Activated CD4-positive, alpha-beta T cell treated with anti-CD3 and anti-CD28 coated beads, Interleukin-2, amount 50 U/mL, for 16 hours (primary cell): Measurements from ENCODE around the gene TBC1D2B.

Source experiments
- DNase-seq: peaks from one replicate; pipeline ENCODE4 v3.0.0-alpha.2; 2020

The TBC1D2B gene

DNA sequence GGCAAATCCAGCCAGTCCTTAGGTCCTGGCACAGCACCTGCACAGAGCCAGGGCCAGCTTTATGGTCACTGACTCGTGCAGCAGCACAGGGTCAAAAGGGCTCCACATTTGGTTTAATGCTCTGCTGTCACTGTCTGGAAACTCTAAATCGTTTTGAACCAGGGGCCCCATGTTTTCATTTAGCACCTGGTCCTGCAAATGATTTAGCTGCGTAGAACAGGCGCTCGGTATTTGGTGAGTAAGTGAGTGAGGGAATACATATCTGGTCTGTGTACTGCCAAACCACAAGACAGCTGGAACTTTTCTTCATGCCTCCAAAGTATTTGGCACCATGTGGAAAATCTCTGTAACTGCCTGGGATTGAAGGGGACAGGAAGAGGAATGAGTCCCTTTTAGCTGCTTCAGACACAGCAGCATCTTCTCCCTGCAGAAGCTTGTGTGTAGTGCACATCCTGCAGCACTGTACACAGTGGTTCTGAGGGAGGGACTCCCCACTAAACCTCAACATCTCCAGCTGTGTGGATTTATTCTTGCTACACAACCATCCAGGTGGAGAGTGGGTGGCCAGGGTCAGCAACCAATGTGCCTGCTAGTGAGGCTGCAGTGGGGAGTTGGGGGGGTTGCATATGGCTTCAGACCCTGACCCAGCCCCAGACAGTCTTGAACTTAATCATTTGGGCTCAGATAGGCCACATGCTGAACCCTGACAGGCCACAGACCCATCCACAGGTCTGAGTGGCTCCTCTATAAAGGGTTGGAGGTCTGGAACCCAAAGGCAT, 15.9 kb upstream of the TBC1D2B start:
- no peak for DNase-seq

DNA sequence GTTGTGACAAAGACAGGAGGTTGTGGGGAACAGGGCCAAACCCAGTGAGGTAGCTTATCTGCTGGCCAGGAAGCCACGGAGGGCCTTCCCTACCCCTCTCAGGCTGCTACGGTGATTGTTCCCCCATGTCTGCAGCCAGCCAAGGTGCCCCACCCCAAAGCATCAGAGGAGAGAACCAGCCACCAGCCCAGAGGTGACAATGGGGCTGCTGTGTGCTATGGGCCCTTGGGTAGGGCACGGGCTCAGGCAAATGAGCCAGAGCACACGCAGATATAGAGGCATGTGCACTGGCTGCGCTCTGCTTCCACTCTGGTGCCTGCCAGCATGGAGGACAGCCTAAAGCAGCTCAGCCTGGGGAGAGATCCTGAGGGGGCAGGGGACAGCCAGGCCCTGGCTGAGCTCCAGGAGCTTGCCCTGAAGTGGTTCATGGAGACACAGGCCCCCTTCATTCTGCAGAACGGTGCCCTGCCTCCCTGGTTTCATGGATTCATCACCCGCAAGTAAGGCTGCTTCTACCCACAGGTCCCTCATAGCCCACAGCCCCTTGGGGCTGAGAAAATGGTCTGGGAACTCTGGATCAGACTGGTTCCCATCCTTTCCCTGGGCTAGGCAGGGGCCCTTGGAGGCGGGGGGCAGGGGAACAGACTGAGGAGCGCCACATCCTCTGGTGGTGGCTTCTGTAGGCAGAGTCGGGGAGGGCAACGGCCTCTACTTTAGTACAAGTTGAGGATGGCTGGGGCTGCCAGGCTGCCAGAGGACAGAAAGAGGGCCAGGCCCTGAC, 14.9 kb upstream of the TBC1D2B start, which contains the start of gene SH2D7:
Gene SH2D7, plus strand, starts transcription at position 301 of the 781 bp plus-strand sequence. Its CDS starts 24 bp downstream, at position 325.
- no peak for DNase-seq

DNA sequence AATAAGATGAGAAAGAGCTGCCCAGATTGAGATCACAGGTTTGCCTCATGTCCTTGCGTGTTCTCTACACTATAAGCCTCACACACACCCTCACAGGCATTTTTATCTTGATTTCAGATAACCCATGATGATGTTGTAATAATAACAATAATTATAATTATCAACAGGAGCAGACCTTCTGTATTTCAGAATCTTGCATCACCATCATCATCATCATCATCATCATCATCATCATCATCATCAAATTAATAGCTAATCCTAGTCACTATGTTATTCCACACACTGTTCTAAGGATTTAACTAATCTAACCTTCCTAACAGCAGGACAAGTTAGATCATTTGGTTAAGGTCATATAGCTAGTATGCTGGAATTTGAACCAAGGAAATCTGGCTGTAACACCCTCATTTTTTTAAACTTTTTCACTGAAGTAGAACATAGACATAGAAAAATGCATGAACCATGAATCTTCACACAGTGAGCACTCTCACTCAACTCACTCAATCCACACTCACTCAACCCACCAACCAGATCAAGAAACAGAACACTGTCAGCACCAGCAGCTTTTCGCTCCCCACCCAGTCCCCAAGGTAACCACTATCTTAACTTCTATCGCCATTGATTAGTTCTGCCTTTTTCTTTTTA, 13.0 kb upstream of the TBC1D2B start:
- no peak for DNase-seq

DNA sequence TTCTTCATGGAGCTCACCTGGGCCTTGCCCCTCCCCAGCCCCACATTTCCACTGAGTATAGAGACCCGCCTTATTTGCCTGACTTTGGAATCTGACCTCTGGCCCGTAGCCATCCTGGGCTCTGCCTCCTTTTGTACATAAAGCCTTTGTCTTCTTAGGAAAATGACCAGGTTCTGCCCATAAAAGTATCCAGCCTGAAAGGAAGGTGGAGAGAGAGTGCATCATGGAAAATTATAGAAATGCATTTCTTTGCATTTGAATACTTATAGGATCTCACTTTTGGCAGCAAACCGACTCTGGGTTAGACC, 11.2 kb upstream of the TBC1D2B start:
- no peak for DNase-seq

DNA sequence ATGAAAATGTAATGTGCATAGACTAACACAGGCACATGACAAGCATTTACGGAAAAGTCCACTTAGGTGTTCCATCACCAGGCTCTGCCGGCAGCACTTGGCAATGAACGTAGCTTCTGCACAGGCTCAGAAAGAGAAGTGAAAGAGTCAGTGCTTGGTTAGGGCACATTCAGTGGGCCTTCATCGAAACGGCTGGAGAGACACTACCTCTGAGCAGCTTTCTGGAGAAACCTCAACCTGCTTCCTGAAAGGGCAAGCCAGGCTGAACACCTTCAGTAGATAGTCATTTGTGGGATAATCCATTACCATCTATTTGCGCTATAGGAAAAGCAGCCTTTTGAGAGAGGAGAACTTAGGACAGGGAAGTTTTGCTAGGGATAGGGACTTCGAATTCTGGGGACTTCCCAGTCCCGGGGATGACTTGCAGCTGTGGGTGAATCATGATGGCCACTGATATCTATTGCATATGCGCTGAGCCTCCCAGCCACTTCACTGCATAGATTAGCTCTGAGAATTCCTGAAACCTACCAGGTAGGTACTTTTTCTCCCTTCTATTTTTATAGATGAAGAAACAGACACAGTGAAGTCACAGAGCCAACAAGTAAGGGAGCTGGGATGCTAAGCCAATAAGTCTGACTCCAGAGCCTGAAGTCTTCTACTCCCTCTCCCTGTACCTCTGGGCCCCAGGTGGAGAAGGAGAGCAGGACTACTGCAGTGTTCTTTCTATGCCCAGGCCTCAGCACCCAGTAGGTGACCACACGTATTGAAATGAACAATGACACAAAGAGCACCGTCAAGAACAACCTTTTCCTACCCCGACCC, 10.7 kb upstream of the TBC1D2B start:
- no peak for DNase-seq

DNA sequence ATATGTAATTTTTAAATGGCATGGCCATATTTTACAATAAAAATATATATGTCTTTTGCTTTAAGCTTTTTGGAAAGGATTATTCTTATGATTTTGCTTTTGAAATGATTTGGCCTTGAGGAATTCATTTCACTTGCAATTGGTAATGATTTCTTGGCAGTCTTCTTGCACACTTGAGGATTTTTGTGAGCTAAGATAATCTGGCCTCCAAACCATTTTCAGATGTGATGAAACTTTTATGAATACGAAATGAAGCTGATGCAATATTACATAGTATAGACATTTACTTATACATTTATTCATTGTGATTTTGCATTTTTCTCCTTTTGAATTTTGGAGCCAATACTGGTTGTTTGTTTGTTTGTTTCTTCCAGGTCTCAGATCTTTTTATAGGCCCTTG, 8.4 kb upstream of the TBC1D2B start:
- DNase-seq: no peak

DNA sequence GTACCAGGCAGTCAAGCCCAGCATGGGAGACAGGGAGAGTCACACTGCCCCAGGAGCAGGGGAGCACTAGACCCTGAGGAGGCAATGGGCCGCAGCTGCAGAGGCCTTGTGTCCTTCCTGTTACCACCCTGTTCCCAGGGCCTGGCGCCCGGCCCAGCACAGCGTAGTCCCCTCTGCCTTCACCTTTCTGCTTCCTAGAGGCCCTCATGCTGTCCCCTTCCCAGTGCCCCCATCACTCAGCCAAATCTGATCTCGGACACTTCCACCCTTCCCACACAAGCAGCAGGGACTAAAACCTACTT, 6.9 kb upstream of the TBC1D2B start:
- no peak for DNase-seq

DNA sequence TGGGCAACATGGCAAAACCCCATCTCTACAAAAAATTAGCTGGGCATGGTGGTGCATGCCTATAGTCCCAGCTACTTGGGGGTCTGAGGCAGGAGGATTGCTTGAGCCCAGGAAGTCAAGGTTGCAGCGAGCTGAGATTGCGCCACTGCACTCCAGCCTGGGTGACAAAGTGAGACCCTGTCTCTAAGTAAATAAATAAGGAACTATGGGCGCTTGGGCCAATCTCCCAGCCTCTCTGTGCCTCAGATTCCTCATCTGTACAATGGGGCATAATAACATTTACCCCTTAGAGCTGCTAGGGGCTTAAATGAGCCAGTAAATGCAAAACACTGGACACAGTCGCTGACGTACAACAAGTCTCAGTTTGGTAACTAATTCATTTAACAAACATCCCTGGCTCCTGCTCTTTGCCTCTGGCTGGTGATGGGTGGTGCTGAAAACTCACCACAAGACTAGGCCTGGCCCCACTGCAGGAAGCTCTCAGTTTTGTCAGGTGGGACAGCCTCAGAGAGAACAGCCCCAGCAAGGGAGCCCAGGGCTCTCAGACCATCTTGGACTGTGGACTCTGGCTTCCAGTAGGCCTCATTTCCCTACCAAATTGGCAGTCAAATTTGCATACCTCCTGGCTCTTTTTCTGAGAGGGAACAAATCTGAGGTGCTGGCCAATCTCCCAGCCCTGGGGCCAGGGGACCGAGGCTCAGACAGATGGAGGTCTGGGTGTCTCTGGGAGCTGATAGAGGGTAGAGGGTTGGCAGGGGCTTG, 6.4 kb upstream of the TBC1D2B start:
- no peak for DNase-seq

DNA sequence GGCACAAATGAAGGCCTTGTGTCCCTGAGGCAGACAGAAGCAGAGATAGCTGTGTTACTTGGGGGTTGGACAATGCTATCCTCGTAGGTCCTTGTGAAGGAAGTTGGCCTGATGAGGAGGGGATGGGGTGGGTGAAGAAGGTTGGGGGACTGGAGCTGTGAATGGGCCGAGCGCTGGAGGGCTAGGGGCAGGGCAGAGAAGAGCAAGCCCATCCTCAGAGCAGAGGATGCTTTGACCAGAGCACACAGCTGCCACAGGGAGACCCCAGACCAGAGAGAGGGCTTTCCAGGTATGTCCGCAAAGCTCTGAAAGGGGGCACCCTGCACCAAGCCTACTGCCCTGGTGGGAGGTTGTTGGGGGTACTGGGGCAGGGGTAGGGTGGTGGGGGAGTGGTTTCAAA, 5.7 kb upstream of the TBC1D2B start:
- DNase-seq: no peak

DNA sequence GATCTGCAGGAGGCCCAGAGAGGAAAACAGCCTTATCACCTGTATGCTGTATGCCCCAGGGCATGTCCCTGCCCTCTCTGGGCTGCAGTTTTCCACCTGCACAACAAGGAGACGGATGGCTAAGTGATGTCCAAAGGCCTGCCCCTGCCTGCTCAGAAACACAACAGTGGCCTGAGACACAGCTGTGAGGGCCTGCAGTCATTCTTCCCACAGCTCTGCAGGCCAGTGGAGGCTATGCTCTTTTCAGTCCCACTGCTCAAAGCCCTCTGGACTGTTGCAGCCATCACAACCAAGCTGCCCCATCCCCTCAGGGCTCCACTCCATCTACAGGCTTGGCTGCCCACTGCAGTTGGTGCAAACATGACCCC, 5.2 kb upstream of the TBC1D2B start:
- no peak for DNase-seq

DNA sequence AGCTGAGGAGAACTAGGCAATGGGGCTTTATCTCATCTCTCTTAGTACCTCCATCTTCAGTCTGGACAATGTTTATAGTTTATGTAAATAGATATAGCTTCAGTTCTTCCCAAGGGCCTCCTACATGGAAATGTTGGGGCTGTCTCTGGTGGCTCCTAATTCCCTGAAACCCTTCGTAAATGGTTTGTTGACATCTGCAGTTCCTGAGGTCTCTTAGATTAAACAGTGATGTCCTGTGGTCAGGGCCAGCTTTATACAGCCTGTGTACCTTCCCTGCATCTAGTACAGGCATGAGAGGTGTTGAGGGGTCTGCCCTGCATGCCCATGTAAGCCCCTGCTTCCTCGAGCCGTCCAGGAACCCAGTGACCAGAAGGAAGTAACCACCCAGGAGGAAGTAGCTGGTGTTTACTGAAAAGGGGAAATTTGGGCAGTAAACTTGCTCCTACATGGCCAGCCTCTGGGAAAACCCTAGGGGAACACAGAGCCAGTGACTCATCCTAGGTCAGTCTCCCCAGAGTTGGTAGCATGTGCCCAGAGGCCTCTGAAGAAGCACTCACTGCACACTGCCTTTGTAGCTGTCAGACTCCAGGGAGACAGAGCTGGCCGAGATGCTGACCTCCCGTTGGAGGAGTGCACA, 4.7 kb upstream of the TBC1D2B start:
- DNase-seq: no peak

DNA sequence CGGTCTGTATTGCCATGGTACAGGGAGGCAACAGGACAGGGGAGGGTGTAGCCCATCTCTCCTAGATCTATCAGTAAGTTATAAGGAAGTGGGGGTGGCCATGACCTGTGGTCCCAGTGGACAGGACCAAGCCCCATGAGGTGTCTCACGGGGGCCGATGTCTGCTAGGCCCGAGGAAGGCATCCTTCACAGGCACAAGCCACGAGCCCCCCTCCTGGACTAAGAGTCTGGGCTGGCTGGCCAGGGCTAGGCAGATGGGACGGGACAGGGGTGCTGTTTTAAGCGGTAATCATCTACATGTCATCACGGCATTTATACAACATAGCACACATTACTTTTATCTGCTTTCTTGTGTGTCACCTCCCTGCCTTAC, 2.6 kb upstream of the TBC1D2B start:
- no peak for DNase-seq

DNA sequence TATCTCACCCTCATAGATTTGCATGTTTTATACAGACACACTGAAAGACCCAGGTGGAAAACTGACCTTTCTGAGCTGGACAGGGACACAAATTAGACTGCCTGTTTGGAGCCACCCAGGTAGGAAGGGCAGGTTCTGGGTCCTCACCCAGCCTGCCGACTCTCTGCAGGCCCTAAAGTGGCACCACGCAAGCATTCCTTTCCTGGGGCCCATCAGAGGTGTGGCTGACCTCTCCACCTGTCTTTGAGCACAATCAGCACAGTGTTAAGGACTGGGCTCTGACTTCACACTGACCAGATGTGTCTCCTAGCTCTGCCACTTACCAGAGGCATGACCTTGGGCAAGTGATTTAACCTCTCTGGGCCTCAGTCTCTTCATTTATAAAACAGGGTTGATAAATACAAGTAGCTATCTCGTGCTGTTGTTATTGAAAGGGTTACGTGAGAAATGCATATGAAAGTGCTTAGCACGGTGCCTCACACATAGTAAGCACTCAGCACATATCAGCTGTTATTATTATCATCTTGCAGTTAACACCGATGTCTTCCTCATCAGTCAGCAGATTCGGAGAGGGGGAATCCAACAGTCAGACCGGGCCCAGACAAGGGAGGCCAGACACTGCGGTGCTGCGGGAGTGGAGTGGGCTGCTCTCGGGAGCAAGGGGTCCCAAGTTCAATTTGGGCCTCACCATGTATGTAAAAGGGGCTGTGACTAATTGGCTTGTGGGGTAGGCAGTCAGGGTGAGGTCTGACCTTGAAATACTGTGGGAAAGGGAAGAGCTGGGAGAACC, 2.0 kb upstream of the TBC1D2B start:
- no peak for DNase-seq

DNA sequence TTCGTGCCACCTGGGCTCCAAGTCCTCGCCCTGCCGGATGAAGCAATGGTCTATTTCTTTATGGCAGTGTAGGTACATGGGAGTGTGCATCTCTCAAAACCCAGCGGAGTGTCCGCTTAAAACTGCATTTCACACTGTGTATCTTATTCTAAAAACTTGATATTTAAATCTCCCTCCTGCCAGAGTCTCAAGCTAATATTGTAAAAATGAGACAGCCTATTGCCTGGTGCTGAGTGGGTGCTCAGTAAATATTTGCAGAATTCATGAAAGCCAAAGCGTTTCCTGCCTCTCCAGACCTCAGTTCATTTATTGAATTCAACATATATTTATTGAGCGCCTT, 330 bp upstream of the TBC1D2B start:
- DNase-seq: no peak

DNA sequence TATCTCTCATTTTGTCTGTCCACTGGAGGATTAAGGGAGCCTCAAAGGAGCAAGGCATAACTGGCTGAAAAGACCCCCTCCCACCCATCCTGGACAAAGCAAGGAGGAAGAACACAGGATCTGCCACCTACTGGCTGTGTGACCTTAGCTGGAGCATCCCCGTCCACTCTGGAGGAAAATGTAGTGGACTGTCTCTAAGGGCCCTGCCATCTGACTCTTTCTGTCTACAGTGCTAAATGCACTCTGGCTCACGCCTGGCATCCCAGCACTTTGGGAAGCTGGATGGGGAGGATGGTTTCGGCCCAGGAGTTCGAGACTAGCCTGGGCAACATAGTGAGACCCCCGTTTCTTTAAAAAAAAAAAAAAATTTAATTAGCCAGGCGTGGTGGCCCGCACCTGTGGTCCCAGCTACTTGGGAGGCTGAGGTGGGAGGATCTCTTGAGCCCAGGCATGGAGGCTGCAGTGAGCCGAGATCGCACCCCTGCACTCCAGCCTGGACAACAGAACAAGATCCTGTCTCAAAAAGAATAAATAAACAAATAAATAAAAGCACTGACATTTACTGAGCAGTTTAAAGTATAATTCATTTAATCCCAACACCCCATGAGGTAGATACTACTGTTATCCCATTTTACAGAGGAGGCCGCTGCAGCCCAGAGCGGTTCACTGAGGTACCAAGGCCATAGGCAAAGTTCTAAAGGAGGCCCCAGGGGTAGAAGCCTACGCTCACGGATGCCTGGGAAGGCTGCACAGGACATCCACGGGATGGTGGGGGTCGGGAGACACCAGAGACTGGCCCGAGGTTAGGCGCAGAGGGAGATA, 1.1 kb downstream of the TBC1D2B start:
- no peak for DNase-seq

DNA sequence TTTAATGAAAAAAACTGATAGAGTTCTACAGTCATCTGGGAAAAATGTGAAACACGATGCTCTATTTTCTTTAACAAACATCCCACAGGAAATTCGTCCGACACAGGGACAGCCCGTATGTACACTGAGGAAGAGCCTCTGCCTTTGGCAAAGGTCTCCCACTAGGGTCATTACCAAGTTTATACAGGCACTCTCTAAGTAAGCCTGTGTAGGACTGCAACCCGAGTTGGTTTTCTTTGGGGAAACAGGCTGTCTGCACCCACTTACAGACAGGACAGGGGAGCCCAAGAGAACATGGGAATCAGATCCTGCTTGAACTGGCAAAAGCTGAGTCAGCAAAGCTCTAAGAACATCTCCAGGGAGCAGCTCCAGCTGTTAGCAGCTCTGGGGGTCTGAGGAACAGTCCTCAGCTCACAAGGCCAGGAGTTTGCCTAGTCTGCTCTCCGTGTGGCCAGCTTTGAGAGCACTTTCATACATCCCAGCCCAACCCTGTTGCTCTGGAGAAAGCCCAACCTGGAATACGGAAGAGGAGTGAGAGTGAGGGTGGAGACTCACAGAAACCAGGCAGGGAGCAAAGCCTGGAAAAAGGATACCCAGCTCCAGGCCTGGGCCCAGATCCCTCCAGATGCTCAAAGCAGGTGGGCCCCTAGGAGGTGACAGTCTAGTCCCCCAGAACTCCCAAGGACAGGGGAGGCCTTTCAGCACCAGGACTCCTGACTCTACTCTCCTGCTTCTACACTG, 1.9 kb downstream of the TBC1D2B start:
- no peak for DNase-seq

DNA sequence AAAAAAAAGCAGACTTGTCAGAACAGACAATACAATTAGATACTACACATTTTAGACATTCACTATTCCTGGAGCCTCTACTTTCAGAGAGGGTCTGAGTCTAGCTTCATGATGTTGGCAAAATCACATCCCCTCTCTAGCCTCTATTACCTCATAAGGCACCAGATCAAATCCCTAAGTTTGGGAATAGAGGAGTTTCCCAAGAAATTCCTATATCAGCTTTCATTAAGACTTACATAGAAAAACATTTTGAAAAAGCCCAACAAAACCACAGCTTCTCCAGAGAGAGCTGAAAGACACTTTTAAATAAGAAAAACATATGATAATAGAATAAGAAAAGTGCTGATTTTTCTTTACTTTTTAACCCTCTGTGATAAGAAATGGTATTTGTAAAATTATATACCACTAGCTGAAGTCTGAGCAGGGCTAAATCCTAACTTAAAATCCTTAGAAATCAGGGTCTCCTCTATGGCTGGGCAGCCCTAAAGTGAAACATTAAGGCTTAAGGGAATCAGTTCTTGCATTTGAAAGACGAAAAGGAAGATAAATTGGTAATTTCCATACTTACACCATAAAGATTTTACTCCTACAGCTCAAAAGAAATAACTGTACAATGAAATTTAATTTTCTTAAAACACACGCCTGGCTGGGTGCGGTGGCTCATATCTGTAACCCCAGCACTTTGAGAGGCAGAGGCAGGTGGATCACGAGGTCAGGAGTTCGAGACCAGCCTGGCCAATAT, 4.3 kb downstream of the TBC1D2B start:
- DNase-seq: no peak

DNA sequence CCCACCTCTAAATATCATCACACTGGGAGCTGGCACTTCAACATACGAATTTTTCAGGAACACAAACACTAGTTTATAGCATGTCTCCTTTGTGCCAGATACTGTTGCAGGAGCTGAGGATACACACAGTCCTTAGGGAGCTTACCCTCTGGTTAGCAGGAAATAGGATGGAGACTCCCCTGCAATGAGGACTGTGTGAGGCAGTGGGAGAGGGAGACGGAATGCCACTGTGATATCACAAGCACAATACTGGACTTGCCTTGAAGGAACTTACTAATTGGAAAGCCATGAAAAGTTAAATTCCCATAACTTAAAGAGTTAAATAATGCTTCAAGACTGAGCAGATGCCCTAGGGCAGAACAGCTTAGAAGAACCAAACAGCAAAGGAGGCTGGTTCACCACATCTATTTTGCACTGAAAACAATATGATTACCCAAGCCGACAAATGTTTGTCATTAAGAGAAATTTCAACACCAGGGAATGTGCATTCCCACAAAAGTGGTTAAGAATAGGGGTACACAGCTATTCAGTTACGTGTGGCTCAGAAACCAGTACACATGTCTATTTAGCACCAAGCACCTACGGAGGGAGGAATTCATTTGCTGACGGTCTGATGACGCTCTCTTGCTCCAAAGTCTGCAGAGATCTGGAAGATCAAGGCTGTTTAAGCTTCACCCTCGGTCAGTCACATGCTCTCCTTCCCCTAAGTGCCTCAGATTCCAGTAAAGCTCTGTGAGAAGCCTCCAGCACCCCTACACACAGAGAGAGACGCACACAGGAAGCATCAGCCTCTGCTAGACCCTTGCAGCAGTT, 5.2 kb downstream of the TBC1D2B start:
- no peak for DNase-seq
